Esophagus squamous epithelium (tissue), 4 donors: ENCODE data around the gene FNTB.

ENCODE experiments used
- POLR2A ChIP-seq, 4 donors: fragments of 450-650 bp; IDR thresholded peaks; one replicate each; pipeline ENCODE4 v1.6.1; 2017; ENCODE audit warnings: antibody characterized with exemption in 4 of 4, mild to moderate bottlenecking in 4 of 4, moderate library complexity in 3 of 4
- TF ChIP-seq, protein P1 (sequence below), 6 experiments: fragments of 450-650 bp in 4 of 6; fragments of 200-600 bp in 2 of 6; sonication (generic) in 2 of 6; IDR thresholded peaks; one replicate each; pipeline ENCODE4 v1.5.1; 2016 to 2019; ENCODE audit warnings: antibody characterized with exemption in 6 of 6, mild to moderate bottlenecking in 4 of 6, moderate library complexity in 4 of 6

- TF ChIP-seq POLR2A (IDR thresholded peaks at IDR 0.05) = no peak
- TF ChIP-seq, protein P1, sequence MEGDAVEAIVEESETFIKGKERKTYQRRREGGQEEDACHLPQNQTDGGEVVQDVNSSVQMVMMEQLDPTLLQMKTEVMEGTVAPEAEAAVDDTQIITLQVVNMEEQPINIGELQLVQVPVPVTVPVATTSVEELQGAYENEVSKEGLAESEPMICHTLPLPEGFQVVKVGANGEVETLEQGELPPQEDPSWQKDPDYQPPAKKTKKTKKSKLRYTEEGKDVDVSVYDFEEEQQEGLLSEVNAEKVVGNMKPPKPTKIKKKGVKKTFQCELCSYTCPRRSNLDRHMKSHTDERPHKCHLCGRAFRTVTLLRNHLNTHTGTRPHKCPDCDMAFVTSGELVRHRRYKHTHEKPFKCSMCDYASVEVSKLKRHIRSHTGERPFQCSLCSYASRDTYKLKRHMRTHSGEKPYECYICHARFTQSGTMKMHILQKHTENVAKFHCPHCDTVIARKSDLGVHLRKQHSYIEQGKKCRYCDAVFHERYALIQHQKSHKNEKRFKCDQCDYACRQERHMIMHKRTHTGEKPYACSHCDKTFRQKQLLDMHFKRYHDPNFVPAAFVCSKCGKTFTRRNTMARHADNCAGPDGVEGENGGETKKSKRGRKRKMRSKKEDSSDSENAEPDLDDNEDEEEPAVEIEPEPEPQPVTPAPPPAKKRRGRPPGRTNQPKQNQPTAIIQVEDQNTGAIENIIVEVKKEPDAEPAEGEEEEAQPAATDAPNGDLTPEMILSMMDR (IDR thresholded peaks at IDR 0.05) = no peak
Measured at GRCh38 chr14:64939817-64940190, 46.9 kb upstream of the FNTB start.
